ENCODE results near the gene TLR6.

DNA sequence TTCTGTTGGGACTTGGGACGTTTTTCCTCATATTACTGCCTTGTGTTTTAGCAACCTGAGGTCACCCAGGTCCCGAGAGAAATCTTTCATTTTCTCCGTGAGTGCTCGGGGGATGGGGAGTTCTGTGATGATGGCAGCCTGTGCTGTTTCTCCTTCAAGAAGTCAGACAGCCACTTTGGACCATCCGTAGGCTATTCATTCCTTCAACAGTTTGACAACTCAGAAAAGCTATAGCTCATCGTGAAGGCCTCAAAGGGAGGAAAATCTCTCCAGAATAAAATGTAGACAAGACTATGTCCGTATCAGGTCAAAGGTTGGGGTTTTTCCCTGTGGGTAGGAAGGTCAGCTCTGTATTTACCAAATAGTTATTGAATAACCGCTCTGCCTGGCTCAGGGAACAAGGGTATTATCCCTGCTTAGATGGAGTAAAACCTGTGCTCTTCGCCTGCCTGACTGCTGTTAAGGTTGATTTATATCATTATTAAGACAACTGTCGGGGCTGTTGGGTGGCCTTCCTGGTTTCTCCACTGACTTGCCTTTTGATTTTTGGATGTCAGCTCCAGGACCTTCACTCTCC lies 47.6 kb upstream of the TLR6 start:
- TF ChIP-seq GATA3 (IDR thresholded peaks at IDR 0.05; ENCODE audit: low read depth, low read length) (no peak), GATA2 (IDR thresholded peaks at IDR 0.05; ENCODE audit: low read depth, low read length) (no peak)
